CD14-positive monocyte (primary cell): ENCODE results near the gene EPS8L1. TPM values are rescaled to one million over a fixed set of nuclear protein-coding genes. Genes with fewer than 3 reads are reported as not detected.
"Not testable (repeated sequence)": the region's sequence is repeated elsewhere in the genome, so short reads cannot be mapped to it uniquely, and the experiment has no call there.

Experiments used
- DNase-seq, 3 donors: peaks; one replicate each; pipeline ENCODE4 v3.0.0-alpha.2; 2011 to 2022
- H2AFZ ChIP-seq: 2 replicates; pipeline ENCODE4 v1.6.0; 2012; ENCODE audit warnings: mild to moderate bottlenecking, low read depth, low read length, inconsistent platforms; ENCODE audit not compliant: insufficient read depth, poor library complexity, severe bottlenecking
- H3K27ac ChIP-seq, 2 donors: 1 replicate in 1 of 2; 2 replicates in 1 of 2; pipeline ENCODE4 v1.5.1; 2012 to 2013; ENCODE audit warnings: low read length in 2 of 2, control low read depth in 1 of 2, inconsistent platforms in 1 of 2, low read depth in 1 of 2, mild to moderate bottlenecking in 1 of 2
- H3K27me3 ChIP-seq, 2 donors: one replicate each; pipeline versions ENCODE4 v1.6.0 to v1.6.1; 2011 to 2013; ENCODE audit warnings: low read length in 2 of 2; ENCODE audit not compliant: control insufficient read depth in 2 of 2, insufficient read depth in 2 of 2
- H3K36me3 ChIP-seq, 2 donors: replicated peaks in 1 of 2; 1 replicate in 1 of 2; 2 replicates in 1 of 2; pipeline versions ENCODE4 v1.5.1 to v1.6.1; 2012 to 2013; ENCODE audit warnings: low read length in 2 of 2, control low read depth in 1 of 2, inconsistent platforms in 1 of 2, mild to moderate bottlenecking in 1 of 2; ENCODE audit not compliant: insufficient read depth in 2 of 2, control insufficient read depth in 1 of 2
- H3K4me1 ChIP-seq, 2 donors: 1 replicate in 1 of 2; 2 replicates in 1 of 2; pipeline versions ENCODE4 v1.5.1 to v1.6.1; 2012 to 2013; ENCODE audit warnings: low read length in 2 of 2, control low read depth in 1 of 2, inconsistent platforms in 1 of 2, mild to moderate bottlenecking in 1 of 2, moderate library complexity in 1 of 2; ENCODE audit not compliant: insufficient read depth in 2 of 2, control insufficient read depth in 1 of 2
- H3K4me2 ChIP-seq: replicated peaks from 2 replicates; pipeline ENCODE3; 2012; ENCODE audit warnings: low read length, moderate library complexity, mild to moderate bottlenecking; ENCODE audit not compliant: poor library complexity, severe bottlenecking; ENCODE audit errors: extremely low read depth
- H3K4me3 ChIP-seq, 3 experiments: fragments of 200-600 bp in 1 of 3; sonication (generic) in 1 of 3; replicated peaks in 1 of 3; 1 replicate in 2 of 3; 2 replicates in 1 of 3; pipeline ENCODE4 v1.5.1; 2011 to 2013; ENCODE audit warnings: low read length in 3 of 3, mild to moderate bottlenecking in 3 of 3, control low read depth in 2 of 3, low read depth in 2 of 3, inconsistent platforms in 1 of 3, moderate library complexity in 1 of 3
- H3K79me2 ChIP-seq: 2 replicates; pipeline ENCODE4 v1.6.0; 2012; ENCODE audit warnings: mild to moderate bottlenecking, control low read depth, inconsistent platforms, low read length, moderate library complexity; ENCODE audit not compliant: insufficient read depth
- H3K9ac ChIP-seq: 2 replicates; pipeline ENCODE4 v1.6.0; 2017; ENCODE audit warnings: low read length, mild to moderate bottlenecking; ENCODE audit not compliant: insufficient read depth, poor library complexity, severe bottlenecking
- H3K9me3 ChIP-seq, 2 donors: replicated peaks in 1 of 2; 1 replicate in 1 of 2; 2 replicates in 1 of 2; pipeline versions ENCODE4 v1.5.1 to v1.6.1; 2012 to 2013; ENCODE audit warnings: low read length in 2 of 2, control low read depth in 1 of 2; ENCODE audit not compliant: control insufficient read depth in 1 of 2, insufficient read depth in 1 of 2
- H4K20me1 ChIP-seq: 2 replicates; pipeline ENCODE4 v1.6.0; 2012; ENCODE audit warnings: mild to moderate bottlenecking, low read length, control low read depth, moderate library complexity; ENCODE audit not compliant: insufficient read depth
- H3K27ac Mint-ChIP-seq, 7 donors: one replicate each; pipeline ENCODE4 v1.8.0; 2020; ENCODE audit warnings: mild to moderate bottlenecking in 7 of 7, mixed read lengths in 7 of 7, moderate library complexity in 6 of 7, inconsistent platforms in 2 of 7
- H3K27me3 Mint-ChIP-seq, 3 donors: one replicate each; pipeline ENCODE4 v1.8.0; 2021 to 2022; ENCODE audit warnings: low read depth in 3 of 3, mild to moderate bottlenecking in 3 of 3, mixed read lengths in 3 of 3, moderate library complexity in 3 of 3, inconsistent platforms in 1 of 3
- H3K36me3 Mint-ChIP-seq, 2 donors: one replicate each; pipeline ENCODE4 v1.8.0; 2020; ENCODE audit warnings: mixed read lengths in 2 of 2, inconsistent platforms in 1 of 2, mild to moderate bottlenecking in 1 of 2
- H3K4me1 Mint-ChIP-seq: one replicate; pipeline ENCODE4 v1.8.0; 2020; ENCODE audit warnings: mild to moderate bottlenecking, mixed read lengths
- H3K4me3 Mint-ChIP-seq, 2 donors: one replicate each; pipeline ENCODE4 v1.8.0; 2020; ENCODE audit warnings: mild to moderate bottlenecking in 2 of 2, mixed read lengths in 2 of 2, moderate library complexity in 1 of 2
- H3K9me3 Mint-ChIP-seq, 7 donors: one replicate each; pipeline ENCODE4 v1.8.0; 2020 to 2022; ENCODE audit warnings: mixed read lengths in 7 of 7, mild to moderate bottlenecking in 6 of 7, moderate library complexity in 6 of 7, inconsistent platforms in 2 of 7
- WGBS: methylation state at CpG from one replicate; pipeline ENCODE4 v1.1.5; 2013; ENCODE audit warnings: missing lambda C conversion rate; ENCODE audit not compliant: insufficient coverage; 5-methylcytosine and 5-hydroxymethylcytosine counted together
- intact Hi-C, 2 donors: fragments of 100-400 bp; cut with micrococcal nuclease; formaldehyde crosslinking; loops; one replicate each; pipeline versions ENCODE4 v1.15.0 to v1.15.1; 2023
- polyA plus RNA-seq, 3 donors: library from polyadenylated mRNA; depleted of rRNA in 1 of 3; unstranded in 2 of 3; stranded (reverse) in 1 of 3; fragments of 300-500 nt in 2 of 3; fragments of >200 nt in 1 of 3; fragmentation: Illumina TruSeq in 2 of 3; gene quantifications; 1 replicate in 2 of 3; 2 replicates in 1 of 3; pipeline ENCODE4 v1.2.3, GENCODE V29; 2012 to 2021
- TF ChIP-seq, protein P1 (sequence below): fragments of 200-600 bp; IDR thresholded peaks from one replicate; pipeline ENCODE4 v1.8.0; 2022; ENCODE audit warnings: antibody characterized with exemption, mild to moderate bottlenecking

EPS8L1 gene
- polyA plus RNA-seq, 3 donors, result 1.5 to 5.0 (median 1.8) TPM

DNA sequence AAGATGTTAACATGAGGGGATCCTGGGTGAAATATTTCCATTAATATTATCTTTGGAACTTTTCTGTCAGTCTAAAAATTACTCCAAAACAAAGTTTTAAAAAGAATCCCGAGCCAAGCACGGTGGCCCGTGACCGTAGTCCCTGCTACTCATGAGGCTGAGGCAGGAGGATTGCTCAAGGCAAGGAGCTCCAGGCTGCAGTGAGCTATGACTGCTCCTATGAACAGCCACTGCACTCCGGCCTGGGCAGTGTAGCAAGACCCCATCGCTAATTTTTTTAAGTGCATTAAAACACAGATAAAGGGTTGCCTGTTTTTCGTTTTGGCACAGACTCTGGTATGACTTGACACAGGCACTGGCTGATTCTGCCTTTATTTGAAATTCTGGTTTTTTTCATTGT, 44.5 kb upstream of the EPS8L1 start:
- H3K79me2 ChIP-seq, result no peaks in the 10 kb centered on the region

DNA sequence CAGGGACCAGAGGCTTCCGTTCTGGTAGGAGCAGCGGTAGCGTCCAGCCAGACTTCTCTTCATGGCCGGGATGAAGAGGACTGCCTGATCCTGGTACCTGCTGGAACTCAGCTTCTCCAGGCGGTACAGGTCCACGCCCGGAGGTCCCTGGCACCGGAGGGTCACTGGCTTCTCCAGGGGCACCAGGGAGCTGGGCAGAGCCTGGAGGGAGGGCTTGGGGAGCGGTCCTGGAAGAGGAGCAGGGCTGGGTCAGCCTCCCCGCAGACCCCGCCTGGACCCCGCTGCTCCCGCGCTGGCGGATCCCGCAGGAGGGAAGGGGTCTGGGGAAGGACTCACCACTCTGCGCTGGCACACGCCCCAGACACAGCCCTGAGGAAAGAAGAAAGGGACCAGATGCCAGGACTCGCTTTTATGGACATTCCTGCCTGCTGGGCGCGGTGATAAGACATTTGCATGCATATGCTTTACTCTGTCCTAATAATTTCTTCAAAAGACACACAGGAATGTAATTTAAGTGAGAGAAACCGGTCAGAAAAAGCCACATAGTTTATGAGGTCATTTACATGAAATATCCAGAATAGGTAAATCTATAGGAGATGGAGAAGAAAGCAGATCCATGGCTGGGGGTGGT, 43.4 kb upstream of the EPS8L1 start:
- Mint-ChIP-seq H3K4me1 (peaks cover 16% of the 10 kb centered on the region), H3K36me3 (peaks cover 0 to 6% of the 10 kb centered on the region in 2 donors), H3K4me3 (no peak overlapping the region), H3K9me3 (peaks cover 0 to 5% (median 2%) of the 10 kb centered on the region in 7 donors), H3K27me3 (peaks cover 0 to 13% (median 7%) of the 10 kb centered on the region in 3 donors), H3K27ac (no peak overlapping the region)
- peaks cover 0 to 10% of the 10 kb centered on the region in 2 donors for H3K4me1 ChIP-seq
- H3K4me3 ChIP-seq, result no peak overlapping the region
- peaks cover 0 to 5% of the 10 kb centered on the region in 2 donors for H3K9me3 ChIP-seq
- TF ChIP-seq, protein P1, sequence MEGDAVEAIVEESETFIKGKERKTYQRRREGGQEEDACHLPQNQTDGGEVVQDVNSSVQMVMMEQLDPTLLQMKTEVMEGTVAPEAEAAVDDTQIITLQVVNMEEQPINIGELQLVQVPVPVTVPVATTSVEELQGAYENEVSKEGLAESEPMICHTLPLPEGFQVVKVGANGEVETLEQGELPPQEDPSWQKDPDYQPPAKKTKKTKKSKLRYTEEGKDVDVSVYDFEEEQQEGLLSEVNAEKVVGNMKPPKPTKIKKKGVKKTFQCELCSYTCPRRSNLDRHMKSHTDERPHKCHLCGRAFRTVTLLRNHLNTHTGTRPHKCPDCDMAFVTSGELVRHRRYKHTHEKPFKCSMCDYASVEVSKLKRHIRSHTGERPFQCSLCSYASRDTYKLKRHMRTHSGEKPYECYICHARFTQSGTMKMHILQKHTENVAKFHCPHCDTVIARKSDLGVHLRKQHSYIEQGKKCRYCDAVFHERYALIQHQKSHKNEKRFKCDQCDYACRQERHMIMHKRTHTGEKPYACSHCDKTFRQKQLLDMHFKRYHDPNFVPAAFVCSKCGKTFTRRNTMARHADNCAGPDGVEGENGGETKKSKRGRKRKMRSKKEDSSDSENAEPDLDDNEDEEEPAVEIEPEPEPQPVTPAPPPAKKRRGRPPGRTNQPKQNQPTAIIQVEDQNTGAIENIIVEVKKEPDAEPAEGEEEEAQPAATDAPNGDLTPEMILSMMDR, result no peak
- H3K27me3 ChIP-seq, result no peaks in the 10 kb centered on the region
- H3K4me2 ChIP-seq, result no peak overlapping the region
- WGBS, result 96% methylated on average over 16 of the region's 22 CpGs
- DNase-seq, result no peak
- H2AFZ ChIP-seq, result no peak overlapping the region
- no peak overlapping the region for H3K9ac ChIP-seq
- no peak overlapping the region for H3K27ac ChIP-seq
- H3K79me2 ChIP-seq, result no peaks in the 10 kb centered on the region
- no peaks in the 10 kb centered on the region for H3K36me3 ChIP-seq
- peaks cover 5% of the 10 kb centered on the region for H4K20me1 ChIP-seq
- intact Hi-C loops, result no loop called here

More for the DNA sequence above, 44.5 kb upstream of the EPS8L1 start:
- H3K4me1 ChIP-seq, result peaks cover 0 to 10% of the 10 kb centered on the region in 2 donors
- no peak for DNase-seq
- Mint-ChIP-seq H3K36me3 (peaks cover 0 to 6% of the 10 kb centered on the region in 2 donors), H3K27me3 (peaks cover 0 to 10% (median 7%) of the 10 kb centered on the region in 3 donors), H3K4me1 (peaks cover 16% of the 10 kb centered on the region), H3K9me3 (peaks cover 0 to 11% (median 6%) of the 10 kb centered on the region in 7 donors), H3K27ac (no peak overlapping the region), H3K4me3 (no peak overlapping the region)
- no peak overlapping the region for H3K9ac ChIP-seq
- H3K9me3 ChIP-seq, result peaks cover 0 to 13% of the 10 kb centered on the region in 2 donors
- H2AFZ ChIP-seq, result no peak overlapping the region
- no peak overlapping the region for H3K4me2 ChIP-seq
- 99% methylated on average over 7 of the region's 7 CpGs for WGBS
- H3K36me3 ChIP-seq, result no peaks in the 10 kb centered on the region
- intact Hi-C loops, result no loop called here
- no peak overlapping the region for H3K27ac ChIP-seq
- no peak overlapping the region for H3K4me3 ChIP-seq
- H3K27me3 ChIP-seq, result no peaks in the 10 kb centered on the region
- peaks cover 5% of the 10 kb centered on the region for H4K20me1 ChIP-seq
- TF ChIP-seq, protein P1, result no peak

DNA sequence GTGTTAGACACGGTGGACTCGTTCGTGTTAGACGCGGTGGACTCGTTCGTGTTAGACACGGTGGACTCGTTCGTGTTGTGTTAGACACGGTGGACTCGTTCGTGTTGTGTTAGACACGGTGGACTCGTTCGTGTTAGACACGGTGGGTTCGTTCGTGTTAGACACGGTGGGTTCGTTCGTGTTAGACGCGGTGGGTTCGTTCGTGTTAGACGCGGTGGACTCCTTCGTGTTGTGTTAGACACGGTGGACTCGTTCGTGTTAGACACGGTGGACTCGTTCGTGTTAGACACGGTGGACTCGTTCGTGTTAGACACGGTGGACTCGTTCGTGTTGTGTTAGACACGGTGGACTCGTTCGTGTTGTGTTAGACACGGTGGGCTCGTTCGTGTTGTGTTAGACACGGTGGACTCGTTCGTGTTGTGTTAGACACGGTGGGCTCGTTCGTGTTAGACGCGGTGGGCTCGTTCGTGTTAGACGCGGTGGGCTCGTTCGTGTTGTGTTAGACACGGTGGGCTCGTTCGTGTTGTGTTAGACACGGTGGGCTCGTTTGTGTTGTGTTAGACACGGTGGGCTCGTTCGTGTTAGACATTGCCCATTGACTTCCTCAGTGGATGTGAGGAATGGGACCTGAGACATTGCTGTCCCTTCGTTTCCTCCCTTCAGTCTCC, 42.6 kb upstream of the EPS8L1 start:
- H3K27ac Mint-ChIP-seq, H3K4me3 ChIP-seq, H4K20me1 ChIP-seq, H3K79me2 ChIP-seq, DNase-seq, H2AFZ ChIP-seq, H3K4me2 ChIP-seq, H3K27ac ChIP-seq, H3K27me3 ChIP-seq, H3K9ac ChIP-seq, H3K4me1 ChIP-seq, H3K36me3 ChIP-seq, intact Hi-C loops, H3K36me3 Mint-ChIP-seq, H3K4me3 Mint-ChIP-seq, H3K9me3 ChIP-seq, H3K9me3 Mint-ChIP-seq: not testable (repeated sequence)
- Mint-ChIP-seq H3K4me1 (peaks cover 12% of the 10 kb centered on the region), H3K27me3 (peaks cover 6 to 16% (median 7%) of the 10 kb centered on the region in 3 donors)
- 95% methylated on average over 34 of the region's 70 CpGs for WGBS
